Stimulated activated CD8-positive, alpha-beta memory T cell treated with anti-CD3 and anti-CD28 coated beads, Interleukin-15, amount 100 ng/mL, for 24 hours (primary cell): ENCODE data around the gene MT1F.

Source experiments
- DNase-seq: peaks from one replicate; pipeline ENCODE4 v3.0.0-alpha.2; 2020; ENCODE audit warnings: low read depth

Gene MT1F

GRCh38 chr16:56700195-56700594, 42.4 kb downstream of the MT1F start:
- DNase-seq = no peak

- DNase-seq = no peak
Measured at GRCh38 chr16:56700631-56701030, 42.9 kb downstream of the MT1F start.

GRCh38 chr16:56701534-56701933, 43.8 kb downstream of the MT1F start:
- no peak for DNase-seq

GRCh38 chr16:56702836-56703235, 45.1 kb downstream of the MT1F start:
- no peak for DNase-seq
